Right ventricle myocardium inferior (tissue), 1 donor: ENCODE data around the gene TTC39A. TPM values are rescaled to one million over a fixed set of nuclear protein-coding genes. Genes with fewer than 3 reads are reported as not detected.
A peak's percentile ranks its signal among the peaks of the same experiment; 100 is the strongest.

Source experiments
- ATAC-seq: fragments of 200-7000 bp; cut with Tn5 transposase; one replicate; pipeline ENCODE4 v1.9.1; 2020; ENCODE audit warnings: mild to moderate bottlenecking, moderate library complexity
- DNase-seq: peaks from one replicate; pipeline ENCODE4 v3.0.0; 2021; ENCODE audit errors: missing footprints
- intact Hi-C: fragments of 100-400 bp; cut with DNase I; formaldehyde crosslinking; loops from one replicate; pipeline ENCODE4 v1.11.0; 2022
- long read RNA-seq: library from polyadenylated mRNA; unstranded; transcript quantifications from one replicate; pipeline ENCODE4 v2.0.0, GENCODE V29; 2021
- total RNA-seq: library from RNA; stranded (reverse); fragmentation: NEBNext Ultra II Directional; extraction: Animal tissue kit (Norgen Biotek cat#: 25700); gene quantifications from one replicate; pipeline ENCODE4 v1.2.1, GENCODE V29; 2021
- donor health status: DM: no; HTN: yes; CAD: no; lungs with severe emphysema.

Gene TTC39A
- total RNA-seq: 22.7 TPM
- long read RNA-seq, partial matches to known transcripts: 4 of 19 reads
- long read RNA-seq, other reads (novel, unspliced or antisense): 15 of 19 reads

DNA sequence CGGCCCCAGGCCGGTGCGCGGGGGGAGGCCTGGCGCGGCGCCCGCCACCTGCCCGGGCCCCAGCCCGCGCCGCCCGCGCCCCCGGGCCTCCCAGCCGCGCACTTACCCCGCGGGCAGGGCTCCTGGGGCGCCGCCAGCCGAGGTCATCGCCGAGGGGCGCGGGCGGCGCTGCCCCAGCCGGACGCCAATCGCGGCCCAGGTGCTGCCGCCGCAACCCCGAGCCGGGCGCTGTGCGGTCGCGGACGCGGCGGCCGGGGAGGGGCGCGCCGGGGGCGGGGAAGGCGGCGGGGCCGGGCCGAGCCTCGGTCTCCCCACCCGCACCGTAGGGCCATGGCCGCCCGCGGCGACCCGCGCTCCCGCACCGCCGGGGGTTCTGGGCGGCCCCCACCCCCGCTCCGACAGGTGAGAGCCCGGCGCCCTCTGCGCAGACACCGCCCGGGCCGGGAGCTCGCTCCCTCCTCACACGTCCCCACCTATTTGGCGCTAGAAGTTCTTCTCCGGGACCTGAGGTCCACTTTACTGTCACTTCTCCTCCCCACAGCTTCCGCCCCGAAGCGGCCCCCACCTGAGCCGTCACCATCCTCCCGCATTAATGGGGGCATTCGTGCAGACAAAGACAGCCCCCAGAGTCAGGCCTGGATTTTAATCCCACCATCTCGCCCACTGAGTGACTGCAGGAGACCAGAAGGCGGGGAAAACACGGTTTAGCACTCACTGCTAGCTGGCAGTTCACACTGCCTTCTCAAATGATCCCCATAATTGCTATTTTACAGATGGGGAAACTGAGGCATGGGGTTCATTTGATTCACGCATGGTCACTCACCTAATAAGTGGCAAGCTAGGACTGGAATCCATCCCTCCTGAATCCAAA lies at the start of gene TTC39A:
TSS of gene TTC39A (minus strand) at position 232 of the 871 bp plus-strand sequence. CDS start at position 147, 85 bp downstream.
- DNase-seq (no peak), ATAC-seq (no peak)
- intact Hi-C loops: no loop called here

DNA sequence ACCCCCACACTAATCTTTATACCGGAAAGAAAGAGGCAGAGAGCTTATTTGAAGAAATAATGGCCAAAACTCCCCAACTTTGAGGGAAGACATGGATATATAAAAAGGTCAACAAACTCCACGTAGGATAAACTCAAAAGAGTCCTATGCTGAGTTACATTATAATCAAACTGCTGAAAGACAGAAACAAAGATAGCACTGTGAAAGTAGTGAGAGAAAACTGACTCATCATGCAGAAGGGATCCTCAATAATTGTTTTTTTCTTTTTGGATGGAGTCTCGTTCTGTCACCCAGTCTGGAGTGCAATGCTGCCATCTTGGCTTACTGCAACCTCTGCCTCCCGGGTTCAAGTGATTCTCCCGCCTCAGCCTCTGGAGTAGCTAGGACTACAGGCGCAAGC lies 48.5 kb upstream of the TTC39A start:
- ATAC-seq (no peak), DNase-seq (no peak)
- intact Hi-C loops: no loop called here

GRCh38 chr1:51373898-51374297 lies 43.5 kb upstream of the TTC39A start:
- ATAC-seq: no peak
- no peak for DNase-seq
- intact Hi-C loops: no loop called here

DNA sequence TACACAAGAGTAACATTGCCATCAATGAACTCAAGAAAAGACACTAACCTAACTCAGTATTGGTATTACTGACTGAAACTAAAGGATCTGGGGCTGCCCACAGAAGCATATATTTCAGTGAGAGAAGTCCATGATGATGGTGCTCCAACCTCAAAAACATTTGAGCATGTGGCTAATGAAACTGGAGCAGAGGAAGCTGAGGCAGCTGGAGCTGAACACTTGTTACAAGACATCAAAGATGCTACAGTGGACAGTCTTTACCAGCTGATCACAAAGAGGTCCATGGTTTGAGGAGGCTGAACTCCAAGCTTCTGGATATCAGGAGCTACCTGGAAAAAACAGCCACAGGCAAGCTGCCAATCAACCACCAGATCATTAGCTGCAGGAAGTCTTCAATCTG lies 42.2 kb upstream of the TTC39A start:
- no peak for ATAC-seq
- no peak for DNase-seq
- intact Hi-C loops: no loop called here

GRCh38 chr1:51369171-51369570 lies 38.8 kb upstream of the TTC39A start:
- DNase-seq: no peak
- no peak for ATAC-seq
- intact Hi-C loops: no loop called here

GRCh38 chr1:51365774-51366173 lies 35.4 kb upstream of the TTC39A start:
- no peak for ATAC-seq
- intact Hi-C loops: no loop called here
- DNase-seq: no peak

- DNase-seq (no peak), ATAC-seq (no peak)
- intact Hi-C loops: no loop called here
Measured at GRCh38 chr1:51359879-51360278, 29.5 kb upstream of the TTC39A start.

- no peak for ATAC-seq
- no peak for DNase-seq
- intact Hi-C loops: no loop called here
Measured at GRCh38 chr1:51355382-51355781, 25.0 kb upstream of the TTC39A start.

GRCh38 chr1:51354416-51354815 lies 24.1 kb upstream of the TTC39A start:
- intact Hi-C loops: no loop called here
- ATAC-seq (no peak), DNase-seq (no peak)

DNA sequence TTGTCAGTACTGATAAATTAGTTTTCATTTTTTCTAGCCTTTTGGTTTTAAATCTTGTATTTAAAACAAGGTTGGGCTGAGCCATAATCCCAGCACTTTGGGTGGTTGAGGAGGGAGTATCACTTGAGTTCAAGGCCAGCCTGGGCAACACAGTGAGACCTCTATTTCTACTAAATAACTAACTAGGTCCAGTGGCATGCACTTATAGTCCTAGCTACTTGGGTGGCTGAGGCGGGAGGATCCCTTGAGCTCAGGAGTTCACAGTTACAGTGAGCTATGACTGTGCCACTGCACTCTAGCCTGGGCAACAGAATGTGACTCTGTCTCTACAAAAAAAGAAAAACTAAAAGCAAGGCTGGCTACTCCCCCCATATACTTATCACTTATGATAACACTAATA lies 21.5 kb upstream of the TTC39A start:
- no peak for DNase-seq
- ATAC-seq: no peak
- intact Hi-C loops: no loop called here

DNA sequence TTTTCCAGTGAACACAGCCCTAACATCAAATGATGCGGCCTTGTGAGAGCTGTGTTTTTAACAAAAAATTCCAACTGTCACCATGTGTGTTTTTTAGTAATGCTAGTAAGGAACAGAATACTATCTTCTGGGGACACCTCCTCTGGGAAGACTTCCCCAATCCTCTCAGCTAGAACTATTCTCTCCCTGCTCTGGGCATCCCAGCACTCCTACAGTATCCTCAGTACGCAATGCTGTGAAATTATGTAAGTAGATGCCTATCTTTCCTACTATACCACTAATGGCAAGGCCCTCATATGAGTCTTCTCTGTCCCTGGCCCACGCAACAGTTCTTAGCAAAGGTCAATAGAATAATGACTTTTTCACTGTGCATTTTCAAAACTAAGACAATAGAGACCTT lies 19.5 kb upstream of the TTC39A start:
- DNase-seq (no peak), ATAC-seq (no peak)
- intact Hi-C loops: no loop called here

DNA sequence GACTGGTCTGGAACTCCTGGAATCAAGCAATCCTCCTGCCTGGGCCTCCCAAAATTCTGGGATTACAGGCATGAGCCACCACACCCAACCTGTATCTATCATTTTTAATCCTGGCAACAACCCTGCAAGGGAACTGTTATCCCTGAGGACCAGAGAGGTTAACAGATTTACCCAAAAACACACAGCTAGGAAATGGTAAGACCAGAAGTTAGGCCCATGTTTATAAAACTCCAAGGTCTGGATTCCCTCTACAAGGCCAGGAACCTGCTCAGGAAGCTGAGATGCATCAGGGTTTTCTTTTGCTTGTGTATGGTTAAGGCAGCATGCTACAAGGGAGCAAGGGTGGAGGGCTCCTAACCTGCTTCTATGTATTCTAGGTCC lies 17.8 kb upstream of the TTC39A start:
- intact Hi-C loops: no loop called here
- no peak for DNase-seq
- no peak for ATAC-seq

DNA sequence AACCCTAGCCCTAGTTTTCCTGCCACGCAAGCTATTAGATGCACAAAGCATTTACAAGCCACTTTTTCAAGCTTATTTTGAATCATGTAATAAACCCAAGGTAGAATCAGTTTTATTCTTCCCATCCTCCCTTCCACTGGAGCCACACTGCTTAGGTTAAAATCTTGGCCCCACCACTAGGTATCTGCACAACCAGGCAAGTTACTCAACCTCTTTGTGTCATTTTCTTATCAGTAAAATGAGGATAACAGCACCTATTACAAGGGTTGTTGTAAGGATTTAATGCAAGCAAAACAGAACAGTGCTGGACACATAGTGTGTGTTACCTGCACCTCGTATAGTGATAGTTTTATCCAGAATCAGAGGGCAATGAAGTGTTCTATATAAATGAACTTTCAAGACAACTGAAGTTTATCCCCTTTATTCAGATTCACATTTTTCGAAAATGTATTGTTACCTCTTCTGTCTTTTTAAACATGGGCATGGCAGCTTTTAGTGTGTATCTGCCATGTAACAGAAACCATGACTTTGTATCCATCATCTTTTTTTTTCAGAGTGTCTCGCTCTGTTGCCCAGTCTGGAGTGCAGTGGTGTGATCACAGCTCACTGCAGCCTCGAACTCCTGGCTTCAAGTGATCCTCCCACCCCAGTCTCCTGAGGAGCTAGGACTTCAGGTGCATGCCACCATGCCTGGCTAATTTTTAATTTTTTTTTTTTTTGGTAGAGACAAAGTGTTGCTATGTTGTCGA lies 17.2 kb upstream of the TTC39A start:
- intact Hi-C loops: no loop called here
- no peak for ATAC-seq
- DNase-seq: no peak

GRCh38 chr1:51346086-51346942 lies 16.0 kb upstream of the TTC39A start:
- DNase-seq (no peak), ATAC-seq (no peak)
- intact Hi-C loops: no loop called here

DNA sequence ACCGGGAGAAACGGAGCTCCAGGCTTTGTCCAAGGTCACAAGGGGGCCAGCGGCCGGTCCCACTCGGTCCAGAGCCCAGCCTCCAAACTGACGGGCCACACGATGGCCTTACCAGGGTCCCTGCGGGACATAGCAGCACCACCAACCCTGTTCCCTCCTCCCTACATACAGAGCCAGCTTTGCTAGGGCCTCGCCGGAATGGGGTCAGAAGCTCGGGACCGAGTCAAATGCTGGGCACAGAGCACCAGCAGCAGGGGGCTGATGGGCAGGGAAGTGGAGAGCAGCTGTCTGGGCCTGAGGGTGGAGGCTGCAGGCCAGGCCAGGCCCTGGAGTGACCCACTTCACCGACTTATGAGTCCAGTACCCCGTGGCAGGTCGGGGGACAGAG lies 14.9 kb upstream of the TTC39A start:
- intact Hi-C loops: no loop called here
- ATAC-seq (peak; percentile 39), DNase-seq (no peak)

DNA sequence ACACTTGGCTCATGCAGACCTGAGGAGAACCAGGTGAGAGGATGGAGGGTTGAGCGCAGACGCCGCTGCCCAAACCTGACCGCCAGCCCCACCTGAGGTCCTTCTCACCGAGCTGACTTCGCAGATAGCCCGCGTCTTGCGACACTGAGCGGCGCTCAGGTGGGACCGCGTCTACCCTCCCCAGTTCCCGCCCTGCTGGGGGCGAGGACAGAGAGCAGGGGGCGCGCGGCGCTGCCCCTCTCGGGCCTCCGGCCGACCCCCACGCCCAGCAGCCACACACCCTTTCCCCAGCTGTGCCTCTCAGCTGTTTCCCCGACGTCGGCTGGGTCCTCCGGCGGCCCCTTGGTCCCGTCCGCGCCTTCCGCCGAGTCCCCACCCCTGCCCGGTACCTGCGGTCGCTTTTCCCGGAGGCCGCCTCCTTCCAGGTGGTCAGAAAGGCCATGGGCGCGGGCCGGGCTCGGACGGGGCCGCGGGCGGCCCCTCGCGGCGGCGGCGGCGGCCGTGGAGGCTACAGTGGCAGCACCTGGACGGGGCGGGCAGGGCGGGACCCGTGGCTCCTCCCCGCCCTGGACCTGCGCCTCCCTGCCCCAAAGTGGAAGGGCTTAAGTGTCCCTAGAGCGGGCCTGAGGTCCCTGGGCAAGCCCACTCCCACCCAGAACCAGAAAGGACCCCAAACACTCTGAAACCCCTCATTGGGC lies 14.4 kb upstream of the TTC39A start:
- DNase-seq: no peak
- ATAC-seq: peak; percentile 33
- intact Hi-C loops: no loop called here

- peak; percentile 12 for ATAC-seq
- intact Hi-C loops: no loop called here
Measured at GRCh38 chr1:51344276-51344601, 13.9 kb upstream of the TTC39A start.

DNA sequence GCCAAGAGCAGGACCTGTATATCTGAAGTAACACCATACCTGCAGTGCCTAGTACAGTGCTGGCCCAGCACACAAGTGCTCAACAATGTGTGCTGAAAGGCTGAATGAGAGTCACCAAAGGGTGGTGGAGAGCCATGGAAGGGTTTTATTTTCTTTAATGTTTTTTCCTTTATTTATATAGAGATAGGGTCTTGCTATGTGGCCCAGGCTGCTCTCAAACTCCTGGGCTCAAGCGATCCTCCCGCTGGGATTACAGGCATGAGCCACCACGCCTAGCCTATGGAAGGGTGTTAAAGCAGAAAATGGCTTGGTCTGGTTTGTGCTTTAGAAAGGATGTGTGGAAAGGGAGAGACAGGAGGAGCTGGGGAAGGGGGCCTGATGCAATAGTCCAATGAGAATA lies 13.3 kb upstream of the TTC39A start:
- no peak for DNase-seq
- ATAC-seq: no peak
- intact Hi-C loops: no loop called here

More at GRCh38 chr1:51344276-51344601, 13.9 kb upstream of the TTC39A start:
- DNase-seq: no peak
